RKO (cell line): Measurements from ENCODE around the gene SAA4.
"Not testable (repeated sequence)": the region's sequence is repeated elsewhere in the genome, so short reads cannot be mapped to it uniquely, and the experiment has no call there.

Experiments
- DNase-seq: peaks from one replicate; pipeline ENCODE4 v3.0.0-alpha.2; 2016; ENCODE audit warnings: low spot score

Gene SAA4

GRCh38 chr11:18189476-18190245 is 46.9 kb downstream of the SAA4 start:
- not testable (repeated sequence) for DNase-seq

- DNase-seq = no peak
Measured at GRCh38 chr11:18188796-18189195, 47.8 kb downstream of the SAA4 start.
